CD4-positive, alpha-beta T cell (primary cell): Measurements from ENCODE around the gene PYHIN1. TPM values are rescaled to one million over a fixed set of nuclear protein-coding genes. Genes with fewer than 3 reads are reported as not detected.

Experiments used
- ATAC-seq: fragments of 200-7000 bp; cut with Tn5 transposase; one replicate; pipeline ENCODE4 v1.10.0; 2022; ENCODE audit warnings: mild to moderate bottlenecking; ENCODE audit not compliant: poor library complexity
- CTCF ChIA-PET: fragments of 350-600 bp; sonication (Branson Sonifier 250); formaldehyde crosslinking; loops from one replicate; lab custom pipeline; 2021; ENCODE audit warnings: antibody characterized with exemption, inconsistent platforms; lab: Charles Lee
- POLR2A ChIA-PET: fragments of 350-600 bp; sonication (Branson Sonifier 250); formaldehyde crosslinking; loops from one replicate; lab custom pipeline; 2021; ENCODE audit warnings: antibody characterized with exemption, inconsistent platforms; lab: Charles Lee
- DNase-seq, 14 experiments: peaks; one replicate each; pipeline ENCODE4 v3.0.0-alpha.2; 2013 to 2020; ENCODE audit warnings: mixed read lengths in 2 of 14
- H3K27ac ChIP-seq, 2 donors: one replicate each; pipeline versions ENCODE4 v1.5.1 to v1.7.0; 2013; ENCODE audit warnings: low read length in 2 of 2, low read depth in 1 of 2, mild to moderate bottlenecking in 1 of 2
- H3K27me3 ChIP-seq, 2 experiments: 1 replicate in 1 of 2; 2 replicates in 1 of 2; pipeline versions ENCODE4 v1.6.1 to v1.7.0; 2013; ENCODE audit warnings: low read length in 2 of 2, control low read depth in 1 of 2, mild to moderate bottlenecking in 1 of 2, moderate library complexity in 1 of 2; ENCODE audit not compliant: insufficient read depth in 2 of 2, control insufficient read depth in 1 of 2
- H3K36me3 ChIP-seq: one replicate; pipeline ENCODE4 v1.6.1; 2013; ENCODE audit warnings: low read length, control low read depth; ENCODE audit not compliant: insufficient read depth
- H3K4me1 ChIP-seq: one replicate; pipeline ENCODE4 v1.6.1; 2013; ENCODE audit warnings: low read length, control low read depth; ENCODE audit not compliant: insufficient read depth
- H3K4me3 ChIP-seq: one replicate; pipeline ENCODE4 v1.5.1; 2013; ENCODE audit warnings: mild to moderate bottlenecking, low read length, moderate library complexity
- H3K9me3 ChIP-seq, 2 experiments: 1 replicate in 1 of 2; 2 replicates in 1 of 2; pipeline versions ENCODE4 v1.6.1 to v1.7.0; 2013; ENCODE audit warnings: low read length in 2 of 2, mild to moderate bottlenecking in 2 of 2, control low read depth in 1 of 2, moderate library complexity in 1 of 2; ENCODE audit not compliant: control insufficient read depth in 1 of 2, insufficient read depth in 1 of 2
- H3K27ac Mint-ChIP-seq: one replicate; pipeline ENCODE4 v1.8.0; 2020; ENCODE audit warnings: mixed read lengths
- H3K27me3 Mint-ChIP-seq: one replicate; pipeline ENCODE4 v1.8.0; 2021; ENCODE audit warnings: mixed read lengths
- H3K36me3 Mint-ChIP-seq: one replicate; pipeline ENCODE4 v1.8.0; 2021; ENCODE audit warnings: low read depth, mixed read lengths
- H3K4me1 Mint-ChIP-seq: one replicate; pipeline ENCODE4 v1.8.0; 2021; ENCODE audit warnings: low read depth, mixed read lengths
- H3K4me3 Mint-ChIP-seq: one replicate; pipeline ENCODE4 v1.8.0; 2020; ENCODE audit warnings: mild to moderate bottlenecking, mixed read lengths
- H3K9me3 Mint-ChIP-seq: one replicate; pipeline ENCODE4 v1.8.0; 2020; ENCODE audit warnings: mixed read lengths
- CTCF ChIP-seq: fragments of 200-600 bp; IDR thresholded peaks from one replicate; pipeline ENCODE4 v1.8.0; 2022; ENCODE audit warnings: antibody characterized with exemption, mild to moderate bottlenecking
- intact Hi-C, 2 experiments: fragments of 100-400 bp; cut with DNase I in 1 of 2; cut with micrococcal nuclease in 1 of 2; formaldehyde crosslinking; loops; one replicate each; pipeline versions ENCODE4 v1.15.1 to v1.9.0; 2023 to 2025; cut with DNase I, micrococcal nuclease
- total RNA-seq, 174 experiments: library from RNA in 2 of 174; stranded (reverse) in 2 of 174; gene quantifications; one replicate each; pipeline ENCODE4 v1.2.3 and lab custom pipeline; 2021 to 2026

The PYHIN1 gene
- total RNA-seq, 2 experiments from 2014 or later = 15.2 to 16.2 TPM

GRCh38 chr1:159000070-159000409 is 68.7 kb downstream of the PYHIN1 start:
- no peak for TF ChIP-seq CTCF
- Mint-ChIP-seq H3K36me3 (no peaks in the 10 kb centered on the region), H3K27ac (no peak overlapping the region), H3K4me1 (peaks cover 32% of the 10 kb centered on the region), H3K9me3 (no peaks in the 10 kb centered on the region), H3K27me3 (no peaks in the 10 kb centered on the region), H3K4me3 (no peak overlapping the region)
- H3K4me3 ChIP-seq = no peak overlapping the region
- intact Hi-C loops = loop anchor here in 1 of 2 experiments (10.0 kb wide), 1 partner anchor 1005 kb away; the partner anchor contains the start of gene KIRREL1
- DNase-seq = no peak
- H3K27ac ChIP-seq = no peak overlapping the region
- no peaks in the 10 kb centered on the region for H3K9me3 ChIP-seq
- CTCF ChIA-PET = no interaction called here
- no peaks in the 10 kb centered on the region for H3K36me3 ChIP-seq
- ATAC-seq = no peak
- H3K4me1 ChIP-seq = peaks cover 7% of the 10 kb centered on the region
- H3K27me3 ChIP-seq = no peaks in the 10 kb centered on the region
- POLR2A ChIA-PET = no interaction called here

GRCh38 chr1:159000625-159001024 is 69.3 kb downstream of the PYHIN1 start:
- Histone ChIP-seq H3K36me3 (no peaks in the 10 kb centered on the region), H3K27ac (no peak overlapping the region), H3K27me3 (no peaks in the 10 kb centered on the region), H3K4me1 (peaks cover 7% of the 10 kb centered on the region), H3K9me3 (no peaks in the 10 kb centered on the region), H3K4me3 (no peak overlapping the region)
- Mint-ChIP-seq H3K4me1 (peaks cover 27% of the 10 kb centered on the region), H3K9me3 (no peaks in the 10 kb centered on the region), H3K27me3 (no peaks in the 10 kb centered on the region), H3K36me3 (no peaks in the 10 kb centered on the region), H3K4me3 (no peak overlapping the region), H3K27ac (no peak overlapping the region)
- DNase-seq (no peak), ATAC-seq (no peak)
- CTCF ChIA-PET = interaction anchor here (1.0 kb wide), 1 partner anchor 20 kb away, joined by 3 read pairs; no protein-coding TSS in a partner anchor
- POLR2A ChIA-PET = no interaction called here
- intact Hi-C loops = loop anchor here in 1 of 2 experiments (10.0 kb wide), 1 partner anchor 1006 kb away; the partner anchor contains the start of gene KIRREL1
- no peak for TF ChIP-seq CTCF

GRCh38 chr1:159005161-159005560 is 73.8 kb downstream of the PYHIN1 start:
- CTCF ChIA-PET = no interaction called here
- Mint-ChIP-seq H3K4me1 (peaks cover 32% of the 10 kb centered on the region), H3K4me3 (no peak overlapping the region), H3K27ac (no peak overlapping the region), H3K36me3 (peaks cover 5% of the 10 kb centered on the region), H3K27me3 (no peaks in the 10 kb centered on the region), H3K9me3 (no peaks in the 10 kb centered on the region)
- H3K9me3 ChIP-seq = no peaks in the 10 kb centered on the region
- no peak overlapping the region for H3K4me3 ChIP-seq
- no peak for DNase-seq
- no peak overlapping the region for H3K27ac ChIP-seq
- ATAC-seq = no peak
- peaks cover 15% of the 10 kb centered on the region for H3K4me1 ChIP-seq
- POLR2A ChIA-PET = interaction anchor here (1.0 kb wide), 1 partner anchor 9 kb away, joined by 3 read pairs; no protein-coding TSS in a partner anchor
- no peaks in the 10 kb centered on the region for H3K36me3 ChIP-seq
- no peak for TF ChIP-seq CTCF
- intact Hi-C loops = loop anchor here (5.0 to 10.0 kb wide), 2 partner anchors 72 to 1010 kb away; partner anchors contain the start of genes AIM2 (in 1 of the 2) and KIRREL1 (in 1 of the 2)
- H3K27me3 ChIP-seq = no peaks in the 10 kb centered on the region
